ENCODE results near the gene DENND1A.

DNA sequence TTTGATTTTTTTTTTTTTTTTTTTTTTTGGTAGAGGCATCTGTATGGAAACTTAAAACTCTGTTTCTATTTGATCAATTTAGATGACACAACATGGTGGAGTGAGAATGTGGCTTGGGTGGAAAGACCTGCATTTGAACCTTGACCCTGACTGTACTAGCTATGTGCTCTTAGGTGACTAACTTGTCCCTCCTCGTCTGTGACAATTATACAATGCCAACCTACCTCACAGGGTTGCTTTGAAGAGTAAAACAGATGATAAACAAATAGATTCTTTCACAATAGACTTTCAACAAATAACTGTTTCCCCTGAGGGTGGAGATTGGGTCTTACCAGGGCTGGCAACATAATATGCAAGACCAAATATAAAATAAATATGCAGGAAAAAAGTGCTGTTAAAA lies 464.6 kb downstream of the DENND1A start:
- no peak for TF ChIP-seq LEF1 (IDR thresholded peaks at IDR 0.05; ENCODE audit: borderline replicate concordance)
- no peak for TF ChIP-seq SP1 (IDR thresholded peaks at IDR 0.05)
- no peak for TF ChIP-seq ELF4 (IDR thresholded peaks at IDR 0.05)
- TF ChIP-seq BHLHE40 (IDR thresholded peaks at IDR 0.05; ENCODE audit: borderline replicate concordance): no peak
- TF ChIP-seq ARNT (IDR thresholded peaks at IDR 0.05): no peak
- TF ChIP-seq L3MBTL2 (conservative IDR thresholded peaks at IDR 0.05): no peak
- no peak for TF ChIP-seq TARDBP (IDR thresholded peaks at IDR 0.05)

Data from HEK293T (cell line).